A673 (cell line): ENCODE measurements around the gene NLRP14.

Experiments
- EZH2 ChIP-seq: fragments of 200-600 bp; sonication (generic); IDR thresholded peaks from 2 replicates; pipeline ENCODE4 v1.6.1; 2017; ENCODE audit warnings: borderline replicate concordance, low read depth, mild to moderate bottlenecking, mixed read lengths, antibody characterized with exemption, low read length; ENCODE audit not compliant: poor library complexity, severe bottlenecking
- TF ChIP-seq, protein P1 (sequence below): fragments of 300-800, 200-600 bp; sonication (generic); conservative IDR thresholded peaks from 2 replicates; pipeline ENCODE4 v1.5.1; 2017; ENCODE audit warnings: low read depth, mild to moderate bottlenecking, antibody characterized with exemption, low read length, moderate library complexity, mixed read lengths

DNA sequence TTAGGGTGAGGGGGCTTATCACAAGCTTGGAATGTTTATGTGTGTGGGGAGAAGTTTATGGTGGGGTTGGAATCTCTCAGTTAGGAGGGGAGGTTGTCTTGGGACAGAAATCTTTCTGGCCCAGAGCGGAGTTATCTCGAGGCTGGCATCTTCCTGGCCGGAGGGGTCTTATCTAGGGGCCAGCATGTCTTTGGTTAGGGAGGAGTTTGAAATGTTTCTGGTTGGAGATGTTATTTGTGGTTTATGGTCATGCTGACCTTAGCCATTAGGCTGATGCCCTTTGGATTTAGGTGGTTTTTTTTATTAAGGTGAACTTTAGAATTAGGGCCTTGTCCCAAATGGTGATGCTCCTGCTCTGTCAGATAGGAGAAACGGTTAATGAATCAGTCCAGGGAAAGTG, 60.6 kb downstream of the NLRP14 start:
- TF ChIP-seq, protein P1, sequence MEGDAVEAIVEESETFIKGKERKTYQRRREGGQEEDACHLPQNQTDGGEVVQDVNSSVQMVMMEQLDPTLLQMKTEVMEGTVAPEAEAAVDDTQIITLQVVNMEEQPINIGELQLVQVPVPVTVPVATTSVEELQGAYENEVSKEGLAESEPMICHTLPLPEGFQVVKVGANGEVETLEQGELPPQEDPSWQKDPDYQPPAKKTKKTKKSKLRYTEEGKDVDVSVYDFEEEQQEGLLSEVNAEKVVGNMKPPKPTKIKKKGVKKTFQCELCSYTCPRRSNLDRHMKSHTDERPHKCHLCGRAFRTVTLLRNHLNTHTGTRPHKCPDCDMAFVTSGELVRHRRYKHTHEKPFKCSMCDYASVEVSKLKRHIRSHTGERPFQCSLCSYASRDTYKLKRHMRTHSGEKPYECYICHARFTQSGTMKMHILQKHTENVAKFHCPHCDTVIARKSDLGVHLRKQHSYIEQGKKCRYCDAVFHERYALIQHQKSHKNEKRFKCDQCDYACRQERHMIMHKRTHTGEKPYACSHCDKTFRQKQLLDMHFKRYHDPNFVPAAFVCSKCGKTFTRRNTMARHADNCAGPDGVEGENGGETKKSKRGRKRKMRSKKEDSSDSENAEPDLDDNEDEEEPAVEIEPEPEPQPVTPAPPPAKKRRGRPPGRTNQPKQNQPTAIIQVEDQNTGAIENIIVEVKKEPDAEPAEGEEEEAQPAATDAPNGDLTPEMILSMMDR: no peak
- TF ChIP-seq EZH2: no peak
